WTC11 (cell line): ENCODE results near the gene ZNF710. TPM values are rescaled to one million over a fixed set of nuclear protein-coding genes. Genes with fewer than 3 reads are reported as not detected.

Experiments
- ATAC-seq: fragments of 200-7000 bp; cut with Tn5 transposase; 2 replicates; pipeline ENCODE4 v1.10.0; 2021; ENCODE audit warnings: mild to moderate bottlenecking, moderate library complexity
- CTCF ChIA-PET: fragments of 300-600 bp; sonication (Branson Sonifier 250); formaldehyde crosslinking; loops from one replicate; lab custom pipeline; 2021; ENCODE audit warnings: antibody characterized with exemption; lab: Charles Lee
- POLR2A ChIA-PET: fragments of 350-600 bp; sonication (Branson Sonifier 250); formaldehyde crosslinking; loops from one replicate; lab custom pipeline; 2021; ENCODE audit warnings: antibody characterized with exemption; lab: Charles Lee
- DNase-seq: peaks from one replicate; pipeline ENCODE4 v3.0.0; 2021; ENCODE audit warnings: low spot score
- H3K27ac Mint-ChIP-seq: 2 replicates; pipeline ENCODE4 v1.8.0; 2021; ENCODE audit warnings: mixed read lengths
- H3K27me3 Mint-ChIP-seq: 2 replicates; pipeline ENCODE4 v1.8.0; 2021; ENCODE audit warnings: low read depth, mild to moderate bottlenecking, moderate library complexity, mixed read lengths
- H3K36me3 Mint-ChIP-seq: 2 replicates; pipeline ENCODE4 v1.8.0; 2021; ENCODE audit warnings: mixed read lengths
- H3K4me1 Mint-ChIP-seq: 2 replicates; pipeline ENCODE4 v1.8.0; 2022; ENCODE audit warnings: mixed read lengths
- H3K4me3 Mint-ChIP-seq: 2 replicates; pipeline ENCODE4 v1.8.0; 2021; ENCODE audit warnings: mild to moderate bottlenecking, moderate library complexity, mixed read lengths
- H3K9me3 Mint-ChIP-seq: 2 replicates; pipeline ENCODE4 v1.8.0; 2021; ENCODE audit warnings: mixed read lengths
- CBFB ChIP-seq: sonication (generic); formaldehyde crosslinking; IDR thresholded peaks from 2 replicates; pipeline ENCODE4 v1.8.1; 2022; ENCODE audit warnings: mild to moderate bottlenecking, low read depth, missing genetic modification reagents
- ELF4 ChIP-seq: sonication (generic); formaldehyde crosslinking; IDR thresholded peaks from 2 replicates; pipeline ENCODE4 v1.8.1; 2022; ENCODE audit warnings: low read depth, mild to moderate bottlenecking, moderate library complexity, missing genetic modification reagents
- IRF2 ChIP-seq: sonication (generic); formaldehyde crosslinking; IDR thresholded peaks from 2 replicates; pipeline ENCODE4 v1.8.0; 2022; ENCODE audit warnings: low read depth, missing genetic modification reagents, borderline replicate concordance
- KAT7 ChIP-seq: sonication (generic); formaldehyde crosslinking; IDR thresholded peaks from 2 replicates; pipeline ENCODE4 v1.8.1; 2023; ENCODE audit warnings: missing genetic modification reagents, mild to moderate bottlenecking, borderline replicate concordance
- MAX ChIP-seq: sonication (generic); formaldehyde crosslinking; IDR thresholded peaks from 2 replicates; pipeline ENCODE4 v1.8.0; 2022; ENCODE audit warnings: mild to moderate bottlenecking, missing genetic modification reagents
- NFE2L1 ChIP-seq: sonication (generic); formaldehyde crosslinking; IDR thresholded peaks from 2 replicates; pipeline ENCODE4 v1.8.1; 2023; ENCODE audit warnings: missing genetic modification reagents
- NR2C2 ChIP-seq: sonication (generic); formaldehyde crosslinking; IDR thresholded peaks from 2 replicates; pipeline ENCODE4 v1.8.0; 2022; ENCODE audit warnings: mild to moderate bottlenecking, missing genetic modification reagents
- NR3C1 ChIP-seq: sonication (generic); formaldehyde crosslinking; conservative IDR thresholded peaks from 2 replicates; pipeline ENCODE4 v1.8.1; 2023; ENCODE audit warnings: low read depth, mild to moderate bottlenecking, missing genetic modification reagents
- SMAD3 ChIP-seq: sonication (generic); formaldehyde crosslinking; IDR thresholded peaks from 2 replicates; pipeline ENCODE4 v1.8.0; 2022; ENCODE audit warnings: missing genetic modification reagents, mild to moderate bottlenecking, borderline replicate concordance
- SP1 ChIP-seq: sonication (generic); formaldehyde crosslinking; conservative IDR thresholded peaks from 2 replicates; pipeline ENCODE4 v1.8.1; 2022; ENCODE audit warnings: missing genetic modification reagents
- TCF7 ChIP-seq: sonication (generic); formaldehyde crosslinking; IDR thresholded peaks from 2 replicates; pipeline ENCODE4 v1.8.0; 2022; ENCODE audit warnings: mild to moderate bottlenecking, low read depth, missing genetic modification reagents, moderate library complexity
- ZNF396 ChIP-seq: fragments of 250-450 bp; sonication (Bioruptor Pico); IDR thresholded peaks from 2 replicates; pipeline ENCODE4 v1.8.0; 2021; ENCODE audit warnings: mild to moderate bottlenecking, moderate library complexity, borderline replicate concordance
- total RNA-seq: library from RNA; stranded (reverse); gene quantifications from 3 replicates; pipeline ENCODE4 v1.2.3, GENCODE V29; 2021
- TF ChIP-seq, protein P1 (sequence below): sonication (generic); formaldehyde crosslinking; IDR thresholded peaks from 2 replicates; pipeline ENCODE4 v1.8.0; 2022; ENCODE audit warnings: mild to moderate bottlenecking, missing genetic modification reagents
- TF ChIP-seq, protein P2 (sequence below): sonication (generic); formaldehyde crosslinking; conservative IDR thresholded peaks from 2 replicates; pipeline ENCODE4 v1.8.1; 2023; ENCODE audit warnings: mild to moderate bottlenecking, low read depth, missing genetic modification reagents, moderate library complexity
- TF ChIP-seq, protein P3 (sequence below): fragments of 250-450 bp; sonication (Bioruptor Pico); IDR thresholded peaks from 2 replicates; pipeline ENCODE4 v1.9.0; 2021; ENCODE audit warnings: mild to moderate bottlenecking, borderline replicate concordance
- TF ChIP-seq, protein P4 (sequence below): sonication (generic); formaldehyde crosslinking; conservative IDR thresholded peaks from 2 replicates; pipeline ENCODE4 v1.8.1; 2022; ENCODE audit warnings: mild to moderate bottlenecking, missing genetic modification reagents
- TF ChIP-seq, protein P5 (sequence below): sonication (generic); formaldehyde crosslinking; IDR thresholded peaks from 2 replicates; pipeline ENCODE4 v1.8.1; 2023; ENCODE audit warnings: mild to moderate bottlenecking, missing genetic modification reagents, moderate library complexity
- TF ChIP-seq, protein P6 (sequence below): fragments of 250-450 bp; sonication (Bioruptor Pico); IDR thresholded peaks from 2 replicates; pipeline ENCODE4 v1.9.0; 2021; ENCODE audit warnings: mild to moderate bottlenecking

ZNF710 gene
- total RNA-seq, 1 experiment from 2014 or later: 25.9 TPM

DNA sequence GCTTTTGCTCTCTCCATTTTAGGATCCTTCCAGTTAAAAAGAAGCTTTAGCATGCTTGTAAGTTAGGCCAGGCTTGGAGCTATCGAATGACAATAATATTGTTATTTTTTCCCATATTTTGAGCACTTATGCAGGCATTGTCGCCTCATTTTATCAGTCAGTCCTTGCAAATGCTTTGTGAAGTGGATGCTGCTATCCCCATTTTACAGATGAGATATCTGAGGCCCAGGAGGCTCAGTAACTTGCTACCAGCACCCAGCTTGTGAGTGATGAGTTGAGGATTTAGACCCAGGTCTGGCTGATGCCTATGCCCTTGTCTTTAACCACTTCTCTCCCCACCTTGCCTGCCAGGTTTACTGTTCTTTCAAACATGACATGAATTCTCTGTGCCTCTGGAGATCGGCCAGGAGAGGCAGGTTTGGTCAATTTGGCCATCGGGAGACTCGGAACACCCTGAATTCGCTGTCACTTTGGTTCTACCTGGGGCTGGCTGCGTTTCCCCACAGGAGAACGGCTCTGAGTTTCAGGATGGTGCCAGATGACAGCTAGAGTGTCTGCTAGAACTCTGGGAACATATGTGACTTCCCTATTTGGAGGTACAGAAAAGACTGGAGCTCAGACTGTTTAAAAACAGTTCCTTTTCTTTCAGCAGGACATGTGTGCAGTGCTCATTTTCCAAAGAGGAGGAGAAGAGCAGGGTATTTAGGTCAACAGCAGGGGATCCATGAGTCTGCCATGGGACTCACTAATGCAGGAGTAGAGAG, 25.5 kb upstream of the ZNF710 start:
- Mint-ChIP-seq H3K36me3 (peaks cover 6% of the 10 kb centered on the region), H3K27me3 (peaks cover 36% of the 10 kb centered on the region), H3K9me3 (peaks cover 8% of the 10 kb centered on the region), H3K4me1 (no peaks in the 10 kb centered on the region), H3K27ac (no peak overlapping the region), H3K4me3 (no peak overlapping the region)
- POLR2A ChIA-PET: interaction anchor here (0.7 kb wide), 1 partner anchor 17 kb away, joined by 3 read pairs; no protein-coding TSS in a partner anchor
- ATAC-seq (no peak), DNase-seq (no peak)
- TF ChIP-seq IRF2 (CRISPR knock-in tag) (no peak), CBFB (CRISPR knock-in tag) (no peak), SP1 (CRISPR knock-in tag) (no peak), ELF4 (no peak), NR3C1 (CRISPR knock-in tag) (no peak), SMAD3 (CRISPR knock-in tag) (no peak), ZNF396 (CRISPR knock-in tag) (no peak), NR2C2 (no peak), KAT7 (CRISPR knock-in tag) (no peak), NFE2L1 (no peak), TCF7 (CRISPR knock-in tag) (no peak), MAX (no peak)
- TF ChIP-seq, protein P1, sequence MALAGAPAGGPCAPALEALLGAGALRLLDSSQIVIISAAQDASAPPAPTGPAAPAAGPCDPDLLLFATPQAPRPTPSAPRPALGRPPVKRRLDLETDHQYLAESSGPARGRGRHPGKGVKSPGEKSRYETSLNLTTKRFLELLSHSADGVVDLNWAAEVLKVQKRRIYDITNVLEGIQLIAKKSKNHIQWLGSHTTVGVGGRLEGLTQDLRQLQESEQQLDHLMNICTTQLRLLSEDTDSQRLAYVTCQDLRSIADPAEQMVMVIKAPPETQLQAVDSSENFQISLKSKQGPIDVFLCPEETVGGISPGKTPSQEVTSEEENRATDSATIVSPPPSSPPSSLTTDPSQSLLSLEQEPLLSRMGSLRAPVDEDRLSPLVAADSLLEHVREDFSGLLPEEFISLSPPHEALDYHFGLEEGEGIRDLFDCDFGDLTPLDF: no peak
- TF ChIP-seq, protein P2, sequence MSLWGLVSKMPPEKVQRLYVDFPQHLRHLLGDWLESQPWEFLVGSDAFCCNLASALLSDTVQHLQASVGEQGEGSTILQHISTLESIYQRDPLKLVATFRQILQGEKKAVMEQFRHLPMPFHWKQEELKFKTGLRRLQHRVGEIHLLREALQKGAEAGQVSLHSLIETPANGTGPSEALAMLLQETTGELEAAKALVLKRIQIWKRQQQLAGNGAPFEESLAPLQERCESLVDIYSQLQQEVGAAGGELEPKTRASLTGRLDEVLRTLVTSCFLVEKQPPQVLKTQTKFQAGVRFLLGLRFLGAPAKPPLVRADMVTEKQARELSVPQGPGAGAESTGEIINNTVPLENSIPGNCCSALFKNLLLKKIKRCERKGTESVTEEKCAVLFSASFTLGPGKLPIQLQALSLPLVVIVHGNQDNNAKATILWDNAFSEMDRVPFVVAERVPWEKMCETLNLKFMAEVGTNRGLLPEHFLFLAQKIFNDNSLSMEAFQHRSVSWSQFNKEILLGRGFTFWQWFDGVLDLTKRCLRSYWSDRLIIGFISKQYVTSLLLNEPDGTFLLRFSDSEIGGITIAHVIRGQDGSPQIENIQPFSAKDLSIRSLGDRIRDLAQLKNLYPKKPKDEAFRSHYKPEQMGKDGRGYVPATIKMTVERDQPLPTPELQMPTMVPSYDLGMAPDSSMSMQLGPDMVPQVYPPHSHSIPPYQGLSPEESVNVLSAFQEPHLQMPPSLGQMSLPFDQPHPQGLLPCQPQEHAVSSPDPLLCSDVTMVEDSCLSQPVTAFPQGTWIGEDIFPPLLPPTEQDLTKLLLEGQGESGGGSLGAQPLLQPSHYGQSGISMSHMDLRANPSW (CRISPR knock-in tag): no peak
- TF ChIP-seq, protein P3, sequence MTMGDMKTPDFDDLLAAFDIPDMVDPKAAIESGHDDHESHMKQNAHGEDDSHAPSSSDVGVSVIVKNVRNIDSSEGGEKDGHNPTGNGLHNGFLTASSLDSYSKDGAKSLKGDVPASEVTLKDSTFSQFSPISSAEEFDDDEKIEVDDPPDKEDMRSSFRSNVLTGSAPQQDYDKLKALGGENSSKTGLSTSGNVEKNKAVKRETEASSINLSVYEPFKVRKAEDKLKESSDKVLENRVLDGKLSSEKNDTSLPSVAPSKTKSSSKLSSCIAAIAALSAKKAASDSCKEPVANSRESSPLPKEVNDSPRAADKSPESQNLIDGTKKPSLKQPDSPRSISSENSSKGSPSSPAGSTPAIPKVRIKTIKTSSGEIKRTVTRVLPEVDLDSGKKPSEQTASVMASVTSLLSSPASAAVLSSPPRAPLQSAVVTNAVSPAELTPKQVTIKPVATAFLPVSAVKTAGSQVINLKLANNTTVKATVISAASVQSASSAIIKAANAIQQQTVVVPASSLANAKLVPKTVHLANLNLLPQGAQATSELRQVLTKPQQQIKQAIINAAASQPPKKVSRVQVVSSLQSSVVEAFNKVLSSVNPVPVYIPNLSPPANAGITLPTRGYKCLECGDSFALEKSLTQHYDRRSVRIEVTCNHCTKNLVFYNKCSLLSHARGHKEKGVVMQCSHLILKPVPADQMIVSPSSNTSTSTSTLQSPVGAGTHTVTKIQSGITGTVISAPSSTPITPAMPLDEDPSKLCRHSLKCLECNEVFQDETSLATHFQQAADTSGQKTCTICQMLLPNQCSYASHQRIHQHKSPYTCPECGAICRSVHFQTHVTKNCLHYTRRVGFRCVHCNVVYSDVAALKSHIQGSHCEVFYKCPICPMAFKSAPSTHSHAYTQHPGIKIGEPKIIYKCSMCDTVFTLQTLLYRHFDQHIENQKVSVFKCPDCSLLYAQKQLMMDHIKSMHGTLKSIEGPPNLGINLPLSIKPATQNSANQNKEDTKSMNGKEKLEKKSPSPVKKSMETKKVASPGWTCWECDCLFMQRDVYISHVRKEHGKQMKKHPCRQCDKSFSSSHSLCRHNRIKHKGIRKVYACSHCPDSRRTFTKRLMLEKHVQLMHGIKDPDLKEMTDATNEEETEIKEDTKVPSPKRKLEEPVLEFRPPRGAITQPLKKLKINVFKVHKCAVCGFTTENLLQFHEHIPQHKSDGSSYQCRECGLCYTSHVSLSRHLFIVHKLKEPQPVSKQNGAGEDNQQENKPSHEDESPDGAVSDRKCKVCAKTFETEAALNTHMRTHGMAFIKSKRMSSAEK (CRISPR knock-in tag): no peak
- TF ChIP-seq, protein P4, sequence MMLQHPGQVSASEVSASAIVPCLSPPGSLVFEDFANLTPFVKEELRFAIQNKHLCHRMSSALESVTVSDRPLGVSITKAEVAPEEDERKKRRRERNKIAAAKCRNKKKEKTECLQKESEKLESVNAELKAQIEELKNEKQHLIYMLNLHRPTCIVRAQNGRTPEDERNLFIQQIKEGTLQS: no peak
- TF ChIP-seq, protein P5, sequence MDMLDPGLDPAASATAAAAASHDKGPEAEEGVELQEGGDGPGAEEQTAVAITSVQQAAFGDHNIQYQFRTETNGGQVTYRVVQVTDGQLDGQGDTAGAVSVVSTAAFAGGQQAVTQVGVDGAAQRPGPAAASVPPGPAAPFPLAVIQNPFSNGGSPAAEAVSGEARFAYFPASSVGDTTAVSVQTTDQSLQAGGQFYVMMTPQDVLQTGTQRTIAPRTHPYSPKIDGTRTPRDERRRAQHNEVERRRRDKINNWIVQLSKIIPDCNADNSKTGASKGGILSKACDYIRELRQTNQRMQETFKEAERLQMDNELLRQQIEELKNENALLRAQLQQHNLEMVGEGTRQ: no peak
- TF ChIP-seq, protein P6, sequence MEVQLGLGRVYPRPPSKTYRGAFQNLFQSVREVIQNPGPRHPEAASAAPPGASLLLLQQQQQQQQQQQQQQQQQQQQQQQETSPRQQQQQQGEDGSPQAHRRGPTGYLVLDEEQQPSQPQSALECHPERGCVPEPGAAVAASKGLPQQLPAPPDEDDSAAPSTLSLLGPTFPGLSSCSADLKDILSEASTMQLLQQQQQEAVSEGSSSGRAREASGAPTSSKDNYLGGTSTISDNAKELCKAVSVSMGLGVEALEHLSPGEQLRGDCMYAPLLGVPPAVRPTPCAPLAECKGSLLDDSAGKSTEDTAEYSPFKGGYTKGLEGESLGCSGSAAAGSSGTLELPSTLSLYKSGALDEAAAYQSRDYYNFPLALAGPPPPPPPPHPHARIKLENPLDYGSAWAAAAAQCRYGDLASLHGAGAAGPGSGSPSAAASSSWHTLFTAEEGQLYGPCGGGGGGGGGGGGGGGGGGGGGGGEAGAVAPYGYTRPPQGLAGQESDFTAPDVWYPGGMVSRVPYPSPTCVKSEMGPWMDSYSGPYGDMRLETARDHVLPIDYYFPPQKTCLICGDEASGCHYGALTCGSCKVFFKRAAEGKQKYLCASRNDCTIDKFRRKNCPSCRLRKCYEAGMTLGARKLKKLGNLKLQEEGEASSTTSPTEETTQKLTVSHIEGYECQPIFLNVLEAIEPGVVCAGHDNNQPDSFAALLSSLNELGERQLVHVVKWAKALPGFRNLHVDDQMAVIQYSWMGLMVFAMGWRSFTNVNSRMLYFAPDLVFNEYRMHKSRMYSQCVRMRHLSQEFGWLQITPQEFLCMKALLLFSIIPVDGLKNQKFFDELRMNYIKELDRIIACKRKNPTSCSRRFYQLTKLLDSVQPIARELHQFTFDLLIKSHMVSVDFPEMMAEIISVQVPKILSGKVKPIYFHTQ (CRISPR knock-in tag): no peak
- CTCF ChIA-PET: interaction anchor here (1.0 to 2.1 kb wide), 4 partner anchors 23 to 236 kb away, joined by 3 to 8 read pairs (median 4); no protein-coding TSS in a partner anchor
